Measurements from ENCODE around the gene CAPNS1. TPM values are rescaled to one million over a fixed set of nuclear protein-coding genes. Genes with fewer than 3 reads are reported as not detected.

Gene CAPNS1
- total and polyA plus RNA-seq, 10 donors: 130 to 602 (median 347) TPM

DNA sequence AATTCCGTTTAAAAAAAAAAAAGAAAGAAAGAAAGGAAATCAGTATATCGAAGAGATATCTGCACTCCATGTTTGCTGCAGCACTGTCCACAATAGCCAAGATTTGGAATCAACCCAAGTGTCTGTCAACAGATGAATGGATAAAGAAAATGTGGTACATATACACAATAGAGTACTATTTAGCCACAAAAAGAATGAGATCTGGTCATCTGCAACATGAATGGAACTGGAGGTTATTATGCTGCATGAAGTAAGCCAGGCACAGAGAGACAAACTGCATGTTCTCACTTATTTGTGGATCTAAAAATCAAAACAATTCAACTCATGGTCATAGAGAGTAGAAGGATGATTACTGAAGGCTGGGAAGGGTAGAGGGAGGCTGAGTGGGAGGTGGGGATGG lies 58.3 kb downstream of the CAPNS1 start:
- no peaks in the 10 kb centered on the region for H3K9me3 ChIP-seq
- no peaks in the 10 kb centered on the region for H3K27me3 ChIP-seq (replicated peaks in 1 of 7)
- intact Hi-C loops (cut with DNase I; ENCODE audit: low total_unique reads): no loop called here
- no peaks in the 10 kb centered on the region for H3K4me1 ChIP-seq
- no peak for TF ChIP-seq POLR2AphosphoS5 (IDR thresholded peaks at IDR 0.05)
- TF ChIP-seq, protein P1, sequence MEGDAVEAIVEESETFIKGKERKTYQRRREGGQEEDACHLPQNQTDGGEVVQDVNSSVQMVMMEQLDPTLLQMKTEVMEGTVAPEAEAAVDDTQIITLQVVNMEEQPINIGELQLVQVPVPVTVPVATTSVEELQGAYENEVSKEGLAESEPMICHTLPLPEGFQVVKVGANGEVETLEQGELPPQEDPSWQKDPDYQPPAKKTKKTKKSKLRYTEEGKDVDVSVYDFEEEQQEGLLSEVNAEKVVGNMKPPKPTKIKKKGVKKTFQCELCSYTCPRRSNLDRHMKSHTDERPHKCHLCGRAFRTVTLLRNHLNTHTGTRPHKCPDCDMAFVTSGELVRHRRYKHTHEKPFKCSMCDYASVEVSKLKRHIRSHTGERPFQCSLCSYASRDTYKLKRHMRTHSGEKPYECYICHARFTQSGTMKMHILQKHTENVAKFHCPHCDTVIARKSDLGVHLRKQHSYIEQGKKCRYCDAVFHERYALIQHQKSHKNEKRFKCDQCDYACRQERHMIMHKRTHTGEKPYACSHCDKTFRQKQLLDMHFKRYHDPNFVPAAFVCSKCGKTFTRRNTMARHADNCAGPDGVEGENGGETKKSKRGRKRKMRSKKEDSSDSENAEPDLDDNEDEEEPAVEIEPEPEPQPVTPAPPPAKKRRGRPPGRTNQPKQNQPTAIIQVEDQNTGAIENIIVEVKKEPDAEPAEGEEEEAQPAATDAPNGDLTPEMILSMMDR (IDR thresholded peaks at IDR 0.05 in 8 of 11, conservative IDR thresholded peaks at IDR 0.05 in 3 of 11): no peak
- WGBS, 5 donors: 88 to 95% (median 92%) methylated on average over 2 of the region's 2 CpGs
- peaks cover 0 to 56% (median 17%) of the 10 kb centered on the region in 6 donors for H3K36me3 ChIP-seq
- no peak overlapping the region for H3K27ac ChIP-seq
- H3K4me3 ChIP-seq: no peak overlapping the region
- no peak for DNase-seq

Other genes with a start within 250 kb of the CAPNS1 start
- gene NFKBID, start 239.5 kb upstream of the CAPNS1 start, total RNA-seq: 10 to 100 TPM; 19.6 to 57.5 (median 30.3) TPM
- gene NFKBID, start 239.5 kb upstream of the CAPNS1 start, polyA plus RNA-seq: 10 to 100 TPM; 12.6 to 19.7 (median 18.1) TPM
- gene HCST, start 237.5 kb upstream of the CAPNS1 start, total RNA-seq: 10 to 100 TPM; 31.5 to 80.4 (median 58.2) TPM
- gene HCST, start 237.5 kb upstream of the CAPNS1 start, polyA plus RNA-seq: 100 to 1,000 TPM; 119 to 130 (median 122) TPM
- 100 to 1,000 TPM; 292 to 747 (median 403) TPM for gene TYROBP, start 231.8 kb upstream of the CAPNS1 start, total RNA-seq
- gene TYROBP, start 231.8 kb upstream of the CAPNS1 start, polyA plus RNA-seq: 100 to 1,000 TPM; 281 to 446 (median 285) TPM
- gene LRFN3, start 203.7 kb upstream of the CAPNS1 start, total RNA-seq: 10 to 100 TPM in 4 of 7 donors, 1 to 10 TPM in 3; 7.8 to 18.2 (median 11.5) TPM
- 1 to 10 TPM in 2 of 3 donors, under 1 TPM in 1; 0.76 to 8.0 (median 1.2) TPM for gene LRFN3, start 203.7 kb upstream of the CAPNS1 start, polyA plus RNA-seq
- 10 to 100 TPM; 14.6 to 34.8 (median 16.3) TPM for gene SDHAF1, start 144.9 kb upstream of the CAPNS1 start, total RNA-seq
- 10 to 100 TPM; 26.5 to 35.6 (median 33.6) TPM for gene SDHAF1, start 144.9 kb upstream of the CAPNS1 start, polyA plus RNA-seq
- 1 to 10 TPM in 4 of 7 donors, under 1 TPM in 2, not detected in 1; 0.54 to 1.6 (median 1.0) TPM for gene SYNE4, start 131.3 kb upstream of the CAPNS1 start, total RNA-seq
- gene SYNE4, start 131.3 kb upstream of the CAPNS1 start, polyA plus RNA-seq: under 1 TPM; 0.70 to 0.89 (median 0.85) TPM
- 10 to 100 TPM; 22.6 to 65.3 (median 28.3) TPM for gene ALKBH6, start 125.9 kb upstream of the CAPNS1 start, total RNA-seq
- 10 to 100 TPM; 21.3 to 26.6 (median 24.3) TPM for gene ALKBH6, start 125.9 kb upstream of the CAPNS1 start, polyA plus RNA-seq
- gene CLIP3, start 107.2 kb upstream of the CAPNS1 start, total RNA-seq: 10 to 100 TPM in 5 of 7 donors, 1 to 10 TPM in 2; 6.8 to 18.0 (median 13.5) TPM
- 1 to 10 TPM; 2.7 to 3.2 (median 3.1) TPM for gene CLIP3, start 107.2 kb upstream of the CAPNS1 start, polyA plus RNA-seq
- gene THAP8, start 85.8 kb upstream of the CAPNS1 start, total RNA-seq: 1 to 10 TPM; 3.5 to 7.9 (median 5.1) TPM
- 1 to 10 TPM; 2.4 to 7.1 (median 4.4) TPM for gene THAP8, start 85.8 kb upstream of the CAPNS1 start, polyA plus RNA-seq
- gene WDR62, start 85.2 kb upstream of the CAPNS1 start, total RNA-seq: 1 to 10 TPM; 1.7 to 5.2 (median 3.0) TPM
- gene WDR62, start 85.2 kb upstream of the CAPNS1 start, polyA plus RNA-seq: 1 to 10 TPM; 1.3 to 2.1 (median 1.6) TPM
- not detected for gene OVOL3, start 28.9 kb upstream of the CAPNS1 start, total RNA-seq
- gene OVOL3, start 28.9 kb upstream of the CAPNS1 start, polyA plus RNA-seq: under 1 TPM; 0.11 to 0.22 (median 0.19) TPM
- 10 to 100 TPM; 23.1 to 42.3 (median 36.6) TPM for gene POLR2I, start 25.2 kb upstream of the CAPNS1 start, total RNA-seq
- 10 to 100 TPM; 46.2 to 60.3 (median 52.4) TPM for gene POLR2I, start 25.2 kb upstream of the CAPNS1 start, polyA plus RNA-seq
- 100 to 1,000 TPM in 3 of 7 donors, 10 to 100 TPM in 4; 87.8 to 120 (median 95.5) TPM for gene TBCB, start 24.6 kb upstream of the CAPNS1 start, total RNA-seq
- 100 to 1,000 TPM; 152 to 170 (median 155) TPM for gene TBCB, start 24.6 kb upstream of the CAPNS1 start, polyA plus RNA-seq
- gene COX7A1, start 12.4 kb downstream of the CAPNS1 start, total RNA-seq: 10 to 100 TPM in 5 of 7 donors, 1 to 10 TPM in 2; 6.3 to 40.9 (median 20.4) TPM
- 10 to 100 TPM; 20.0 to 37.6 (median 26.3) TPM for gene COX7A1, start 12.4 kb downstream of the CAPNS1 start, polyA plus RNA-seq
- gene ZNF565, start 74.6 kb downstream of the CAPNS1 start, total RNA-seq: 1 to 10 TPM; 3.1 to 7.1 (median 4.4) TPM
- gene ZNF565, start 74.6 kb downstream of the CAPNS1 start, polyA plus RNA-seq: 1 to 10 TPM; 1.2 to 1.7 (median 1.6) TPM
- 10 to 100 TPM; 43.6 to 66.3 (median 54.4) TPM for gene ZNF146, start 75.0 kb downstream of the CAPNS1 start, total RNA-seq
- 10 to 100 TPM; 19.1 to 27.0 (median 21.3) TPM for gene ZNF146, start 75.0 kb downstream of the CAPNS1 start, polyA plus RNA-seq
- gene ZFP14, start 239.1 kb downstream of the CAPNS1 start, total RNA-seq: 10 to 100 TPM in 5 of 7 donors, 1 to 10 TPM in 2; 5.7 to 14.5 (median 11.3) TPM
- 1 to 10 TPM; 2.0 to 3.3 (median 2.0) TPM for gene ZFP14, start 239.1 kb downstream of the CAPNS1 start, polyA plus RNA-seq

Measured in spleen (tissue), 11 donors.